AG10803 (cell line): ENCODE results near the gene TBC1D22A.
A peak's percentile ranks its signal among the peaks of the same experiment; 100 is the strongest.

Source experiments
- DNase-seq: peaks from one replicate; pipeline ENCODE4 v3.0.0; 2010; ENCODE audit warnings: low read depth
- H3K4me3 ChIP-seq: 2 replicates; pipeline ENCODE4 v1.5.1; 2011; ENCODE audit warnings: mild to moderate bottlenecking, low read length, control low read depth
- CTCF ChIP-seq: conservative IDR thresholded peaks from 2 replicates; pipeline ENCODE4 v1.5.1; 2011; ENCODE audit warnings: mild to moderate bottlenecking, low read length, control low read depth, inconsistent platforms

Gene TBC1D22A

DNA sequence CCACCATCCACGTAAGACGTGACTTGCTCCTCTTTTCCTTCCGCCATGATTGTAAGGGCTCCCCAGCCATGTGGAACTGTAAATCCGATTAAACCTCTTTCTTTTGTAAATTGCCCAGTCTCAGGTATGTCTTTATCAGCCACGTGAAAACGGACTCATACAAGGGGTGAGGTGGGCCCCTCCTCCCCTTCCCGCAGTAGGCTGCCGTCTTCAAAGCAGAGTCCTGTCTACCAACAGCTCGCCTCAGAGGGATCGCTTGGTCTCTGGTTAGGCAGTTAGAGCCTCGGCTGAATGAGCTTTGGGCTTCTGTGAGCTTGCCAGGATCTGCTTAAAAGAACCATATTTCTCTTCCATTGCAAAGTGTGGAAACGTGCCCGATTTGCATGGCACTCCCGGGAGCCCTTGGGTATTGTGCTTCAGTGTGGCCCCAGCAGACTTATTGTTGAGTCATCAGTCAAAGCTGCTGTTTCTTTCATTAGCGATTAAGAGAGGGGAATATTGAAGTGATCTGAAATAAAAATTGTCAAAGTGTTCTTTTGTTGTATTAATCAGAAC, 338.3 kb downstream of the TBC1D22A start:
- no peak overlapping the region for H3K4me3 ChIP-seq
- no peak for TF ChIP-seq CTCF
- DNase-seq = peak; percentile 13

GRCh38 chr22:47101321-47101885, 339.0 kb downstream of the TBC1D22A start:
- no peak overlapping the region for H3K4me3 ChIP-seq
- no peak for TF ChIP-seq CTCF
- no peak for DNase-seq

GRCh38 chr22:47102081-47102480, 339.6 kb downstream of the TBC1D22A start:
- no peak for DNase-seq
- no peak overlapping the region for H3K4me3 ChIP-seq
- no peak for TF ChIP-seq CTCF

DNA sequence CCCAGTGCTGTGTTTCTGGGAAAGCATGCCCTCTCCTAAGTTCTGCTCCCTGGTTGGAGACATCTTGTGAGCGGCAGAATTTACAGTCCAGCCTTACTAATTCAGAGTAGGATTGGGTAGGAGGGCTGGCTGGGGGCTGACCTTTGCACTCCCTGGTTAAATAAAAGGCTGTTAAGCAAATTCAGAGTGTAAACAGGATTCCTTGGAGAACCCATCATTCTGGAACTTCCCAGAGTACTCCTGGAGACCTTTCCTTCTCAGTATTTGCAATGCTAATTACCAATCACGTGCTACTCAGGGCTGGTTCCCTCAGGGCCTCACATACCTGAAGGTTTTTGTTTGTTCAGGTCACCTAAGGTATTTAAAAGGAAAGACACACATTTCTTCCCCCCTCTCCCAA, 340.2 kb downstream of the TBC1D22A start:
- no peak overlapping the region for H3K4me3 ChIP-seq
- no peak for DNase-seq

DNA sequence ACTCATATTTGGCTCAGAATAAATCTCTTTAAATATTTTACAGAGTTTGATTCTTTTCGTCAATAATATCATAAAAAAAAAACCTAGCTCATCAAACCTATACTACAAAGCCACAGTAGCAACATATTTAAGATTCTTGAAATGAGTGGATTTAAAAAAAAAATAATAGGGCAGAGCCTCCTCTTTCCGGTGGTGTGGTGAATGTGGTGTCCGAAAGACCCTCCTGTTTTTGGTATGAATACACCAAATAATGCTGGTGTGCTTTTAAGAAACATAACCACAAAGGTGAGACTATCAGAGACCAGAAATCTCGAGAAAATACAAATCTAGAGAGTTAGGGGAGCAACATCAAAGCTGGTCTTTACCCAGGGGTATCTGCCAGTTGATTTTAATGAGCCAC, 342.6 kb downstream of the TBC1D22A start:
- DNase-seq = no peak
- no peak overlapping the region for H3K4me3 ChIP-seq
- no peak for TF ChIP-seq CTCF

More for the DNA sequence above, 340.2 kb downstream of the TBC1D22A start:
- no peak for TF ChIP-seq CTCF

- DNase-seq = no peak
- no peak for TF ChIP-seq CTCF
- H3K4me3 ChIP-seq = no peak overlapping the region
These were observed 344.4 kb downstream of the TBC1D22A start for GRCh38 chr22:47106806-47107205.

DNA sequence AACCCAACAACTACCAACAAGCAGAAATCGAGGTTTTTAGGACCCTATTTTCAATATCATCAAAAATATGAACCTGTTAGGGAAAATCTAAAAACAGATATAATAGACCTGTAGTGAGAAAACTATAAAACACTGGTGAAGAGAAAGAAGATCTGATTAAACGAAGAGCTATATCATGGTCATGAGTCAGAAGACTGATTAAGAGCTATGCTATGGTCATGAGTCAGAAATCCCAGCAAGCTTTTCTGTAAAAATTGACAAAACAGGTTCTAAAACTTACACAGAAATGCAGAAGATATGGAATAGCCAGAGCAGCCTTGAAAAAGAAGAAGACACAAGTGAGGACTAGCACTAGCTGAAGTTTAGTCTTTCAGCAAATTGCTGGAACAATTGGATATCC, 345.0 kb downstream of the TBC1D22A start:
- DNase-seq = peak; percentile 61
- H3K4me3 ChIP-seq = no peak overlapping the region
- TF ChIP-seq CTCF = no peak
